ENCODE measurements around the gene TPRA1. TPM values are rescaled to one million over a fixed set of nuclear protein-coding genes. Genes with fewer than 3 reads are reported as not detected.

Gene TPRA1
- total and polyA plus RNA-seq, 9 of the 15 experiments (the other 6 are each of a cell fraction or from before 2014, with no cell fraction given) = 0.66 to 21.5 (median 11.1) TPM

DNA sequence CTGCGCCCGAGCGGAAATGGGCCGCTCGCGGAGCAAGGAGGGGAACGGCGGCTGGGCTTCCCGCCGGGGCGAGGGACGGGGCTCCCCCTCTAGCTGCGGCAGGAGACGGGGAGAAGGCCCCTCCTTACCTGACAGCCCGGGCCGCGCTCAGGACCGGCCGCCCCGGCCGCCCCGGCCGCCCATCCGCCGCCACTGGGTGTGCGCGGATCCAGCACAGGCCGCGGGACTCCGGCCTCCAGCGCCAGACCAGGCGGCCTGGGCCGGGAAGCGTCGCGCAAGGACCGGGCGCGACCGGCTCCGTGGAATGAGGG, 296 bp downstream of the TPRA1 start:
- intact Hi-C loops (cut with micrococcal nuclease) (no loop called here), in situ Hi-C loops (cut with MboI) (no loop called here)
- CTCF ChIA-PET (ENCODE audit: low intra/inter-chr PET ratio) = no interaction called here
- peaks cover 45% of the 10 kb centered on the region for H3K79me2 ChIP-seq (ENCODE audit: control insufficient read depth, insufficient read depth, low read length)
- no peaks in the 10 kb centered on the region for H3K9me3 ChIP-seq (replicated peaks; ENCODE audit: control insufficient read depth, insufficient read depth, low read depth, low read length)
- no peaks in the 10 kb centered on the region for H3K27me3 ChIP-seq (ENCODE audit: control insufficient read depth in 2 of 2, insufficient read depth in 2 of 2, low read length in 2 of 2)
- H3K4me2 ChIP-seq (ENCODE audit: insufficient read depth, low read length) = peak overlapping the region; percentile 81; the same call in 1 of the 2 replicates
- 0% methylated on average over 4 of the region's 41 CpGs for WGBS (ENCODE audit: insufficient coverage, low coverage, missing lambda C conversion rate)
- peak overlapping the region; percentile 77 to 99; a peak in 3 of 4 replicates for H3K9ac ChIP-seq (ENCODE audit: insufficient read depth in 1 of 2, low read depth in 2 of 2, low read length in 2 of 2)
- DNase-seq (ENCODE audit: extremely low read depth in 1 of 4, low spot score in 3 of 4) = peak in 2 of 4 experiments; percentile 47 to 57
- H3K36me3 ChIP-seq (ENCODE audit: control insufficient read depth, insufficient read depth, low read length) = no peaks in the 10 kb centered on the region
- FAIRE-seq = no peak
- H3K4me1 ChIP-seq (replicated peaks in 1 of 2; ENCODE audit: control insufficient read depth in 2 of 2, insufficient read depth in 2 of 2, low read length in 2 of 2) = peaks cover 48 to 64% of the 10 kb centered on the region in 2 experiments; a peak in 4 of 5 replicates
- H3K9me1 ChIP-seq (ENCODE audit: control insufficient read depth, insufficient read depth, low read length) = peaks cover 2% of the 10 kb centered on the region
- H2AFZ ChIP-seq (ENCODE audit: low read depth, low read length) = peak overlapping the region; percentile 74
- H3K4me3 ChIP-seq = peak overlapping the region; percentile 72
- peak overlapping the region; percentile 84 for H3K27ac ChIP-seq (ENCODE audit: extremely low read depth, low read depth, low read length)
- BruUV-seq (replicated peaks) = no TSS peak
- H4K20me1 ChIP-seq (replicated peaks; ENCODE audit: control insufficient read depth, insufficient read depth, low read length) = peaks cover 7% of the 10 kb centered on the region
- ATAC-seq = peak; percentile 77
- POLR2A ChIA-PET = interaction anchor here (0.8 to 1.6 kb wide), 2 partner anchors 14 to 46 kb away, joined by 3 read pairs; no protein-coding TSS in a partner anchor
- no peak for TF ChIP-seq NCOA6 (IDR thresholded peaks at IDR 0.05)
- TF ChIP-seq, protein P1, sequence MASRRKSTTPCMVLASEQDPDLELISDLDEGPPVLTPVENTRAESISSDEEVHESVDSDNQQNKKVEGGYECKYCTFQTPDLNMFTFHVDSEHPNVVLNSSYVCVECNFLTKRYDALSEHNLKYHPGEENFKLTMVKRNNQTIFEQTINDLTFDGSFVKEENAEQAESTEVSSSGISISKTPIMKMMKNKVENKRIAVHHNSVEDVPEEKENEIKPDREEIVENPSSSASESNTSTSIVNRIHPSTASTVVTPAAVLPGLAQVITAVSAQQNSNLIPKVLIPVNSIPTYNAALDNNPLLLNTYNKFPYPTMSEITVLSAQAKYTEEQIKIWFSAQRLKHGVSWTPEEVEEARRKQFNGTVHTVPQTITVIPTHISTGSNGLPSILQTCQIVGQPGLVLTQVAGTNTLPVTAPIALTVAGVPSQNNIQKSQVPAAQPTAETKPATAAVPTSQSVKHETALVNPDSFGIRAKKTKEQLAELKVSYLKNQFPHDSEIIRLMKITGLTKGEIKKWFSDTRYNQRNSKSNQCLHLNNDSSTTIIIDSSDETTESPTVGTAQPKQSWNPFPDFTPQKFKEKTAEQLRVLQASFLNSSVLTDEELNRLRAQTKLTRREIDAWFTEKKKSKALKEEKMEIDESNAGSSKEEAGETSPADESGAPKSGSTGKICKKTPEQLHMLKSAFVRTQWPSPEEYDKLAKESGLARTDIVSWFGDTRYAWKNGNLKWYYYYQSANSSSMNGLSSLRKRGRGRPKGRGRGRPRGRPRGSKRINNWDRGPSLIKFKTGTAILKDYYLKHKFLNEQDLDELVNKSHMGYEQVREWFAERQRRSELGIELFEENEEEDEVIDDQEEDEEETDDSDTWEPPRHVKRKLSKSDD (conservative IDR thresholded peaks at IDR 0.05; ENCODE audit: low read length) = no peak
- TF ChIP-seq, protein P2, sequence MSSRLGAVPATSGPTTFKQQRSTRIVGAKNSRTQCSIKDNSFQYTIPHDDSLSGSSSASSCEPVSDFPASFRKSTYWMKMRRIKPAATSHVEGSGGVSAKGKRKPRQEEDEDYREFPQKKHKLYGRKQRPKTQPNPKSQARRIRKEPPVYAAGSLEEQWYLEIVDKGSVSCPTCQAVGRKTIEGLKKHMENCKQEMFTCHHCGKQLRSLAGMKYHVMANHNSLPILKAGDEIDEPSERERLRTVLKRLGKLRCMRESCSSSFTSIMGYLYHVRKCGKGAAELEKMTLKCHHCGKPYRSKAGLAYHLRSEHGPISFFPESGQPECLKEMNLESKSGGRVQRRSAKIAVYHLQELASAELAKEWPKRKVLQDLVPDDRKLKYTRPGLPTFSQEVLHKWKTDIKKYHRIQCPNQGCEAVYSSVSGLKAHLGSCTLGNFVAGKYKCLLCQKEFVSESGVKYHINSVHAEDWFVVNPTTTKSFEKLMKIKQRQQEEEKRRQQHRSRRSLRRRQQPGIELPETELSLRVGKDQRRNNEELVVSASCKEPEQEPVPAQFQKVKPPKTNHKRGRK (tag; IDR thresholded peaks at IDR 0.05) = no peak
- no peak for TF ChIP-seq ZNF584 (CRISPR knock-in tag; IDR thresholded peaks at IDR 0.05; ENCODE audit: low read depth)
- TF ChIP-seq NEUROD1 (IDR thresholded peaks at IDR 0.05; ENCODE audit: borderline replicate concordance, low read depth, low read length, partially characterized antibody) = no peak
- no peak for TF ChIP-seq ESRRA (IDR thresholded peaks at IDR 0.05; ENCODE audit: borderline replicate concordance, low read depth)
- TF ChIP-seq ZNF282 (CRISPR knock-in tag; IDR thresholded peaks at IDR 0.05) = no peak
- TF ChIP-seq, protein P3, sequence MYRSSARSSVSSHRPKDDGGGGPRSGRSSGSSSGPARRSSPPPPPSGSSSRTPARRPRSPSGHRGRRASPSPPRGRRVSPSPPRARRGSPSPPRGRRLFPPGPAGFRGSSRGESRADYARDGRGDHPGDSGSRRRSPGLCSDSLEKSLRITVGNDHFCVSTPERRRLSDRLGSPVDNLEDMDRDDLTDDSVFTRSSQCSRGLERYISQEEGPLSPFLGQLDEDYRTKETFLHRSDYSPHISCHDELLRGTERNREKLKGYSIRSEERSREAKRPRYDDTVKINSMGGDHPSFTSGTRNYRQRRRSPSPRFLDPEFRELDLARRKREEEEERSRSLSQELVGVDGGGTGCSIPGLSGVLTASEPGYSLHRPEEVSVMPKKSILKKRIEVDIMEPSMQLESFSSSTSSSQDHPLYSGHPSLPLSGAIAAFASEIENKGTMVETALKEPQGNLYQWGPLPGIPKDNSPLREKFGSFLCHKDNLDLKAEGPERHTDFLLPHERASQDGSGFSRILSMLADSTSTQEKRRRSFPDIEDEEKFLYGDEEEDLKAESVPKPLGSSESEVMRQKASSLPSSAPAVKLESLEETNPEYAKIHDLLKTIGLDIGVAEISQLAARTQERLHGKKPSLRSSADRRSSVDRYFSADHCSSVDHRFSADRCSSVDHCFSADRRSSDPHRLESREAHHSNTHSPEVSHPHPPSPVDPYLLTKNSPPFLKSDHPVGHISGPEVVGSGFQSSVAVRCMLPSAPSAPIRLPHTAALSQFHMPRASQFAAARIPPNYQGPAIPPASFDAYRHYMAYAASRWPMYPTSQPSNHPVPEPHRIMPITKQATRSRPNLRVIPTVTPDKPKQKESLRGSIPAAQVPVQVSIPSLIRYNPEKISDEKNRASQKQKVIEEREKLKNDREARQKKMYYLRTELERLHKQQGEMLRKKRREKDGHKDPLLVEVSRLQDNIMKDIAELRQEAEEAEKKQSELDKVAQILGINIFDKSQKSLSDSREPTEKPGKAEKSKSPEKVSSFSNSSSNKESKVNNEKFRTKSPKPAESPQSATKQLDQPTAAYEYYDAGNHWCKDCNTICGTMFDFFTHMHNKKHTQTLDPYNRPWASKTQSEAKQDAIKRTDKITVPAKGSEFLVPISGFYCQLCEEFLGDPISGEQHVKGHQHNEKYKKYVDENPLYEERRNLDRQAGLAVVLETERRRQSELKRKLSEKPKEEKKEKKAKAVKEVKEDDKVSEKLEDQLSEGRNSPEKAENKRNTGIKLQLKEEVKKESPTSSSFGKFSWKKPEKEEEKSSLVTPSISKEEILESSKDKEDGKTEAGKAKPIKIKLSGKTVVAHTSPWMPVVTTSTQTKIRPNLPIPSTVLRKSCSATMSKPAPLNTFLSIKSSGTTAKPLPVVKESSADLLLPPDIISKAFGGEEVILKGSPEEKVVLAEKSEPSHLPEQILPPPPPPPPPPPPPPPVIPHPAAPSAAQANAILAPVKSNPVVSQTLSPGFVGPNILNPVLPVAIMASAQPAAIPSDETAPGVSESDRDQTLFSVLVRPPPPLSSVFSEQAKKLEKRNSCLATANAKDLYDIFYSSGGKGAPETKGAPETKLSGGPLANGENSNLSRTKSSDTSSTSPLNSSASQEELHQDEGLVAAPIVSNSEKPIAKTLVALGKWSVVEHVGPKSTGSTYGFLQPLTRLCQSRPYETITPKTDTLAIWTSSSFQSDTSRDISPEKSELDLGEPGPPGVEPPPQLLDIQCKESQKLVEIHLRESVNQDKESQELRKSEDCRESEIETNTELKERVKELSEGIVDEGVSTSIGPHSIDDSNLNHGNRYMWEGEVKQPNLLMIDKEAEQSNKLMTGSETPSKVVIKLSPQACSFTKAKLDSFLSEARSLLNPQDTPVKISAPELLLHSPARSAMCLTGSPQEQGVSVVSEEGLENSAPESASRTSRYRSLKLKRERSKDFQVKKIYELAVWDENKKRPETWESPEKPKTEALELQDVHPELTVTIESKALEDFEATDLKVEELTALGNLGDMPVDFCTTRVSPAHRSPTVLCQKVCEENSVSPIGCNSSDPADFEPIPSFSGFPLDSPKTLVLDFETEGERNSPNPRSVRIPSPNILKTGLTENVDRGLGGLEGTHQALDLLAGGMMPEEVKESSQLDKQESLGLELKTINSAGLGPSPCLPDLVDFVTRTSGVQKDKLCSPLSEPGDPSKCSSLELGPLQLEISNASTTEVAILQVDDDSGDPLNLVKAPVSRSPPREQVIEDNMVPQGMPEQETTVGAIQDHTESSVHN (IDR thresholded peaks at IDR 0.05; ENCODE audit: borderline replicate concordance in 1 of 2, low read depth in 1 of 2) = no peak
- no peak for TF ChIP-seq ZNF444 (CRISPR knock-in tag; IDR thresholded peaks at IDR 0.05)
- no peak for TF ChIP-seq HNRNPH1 (optimal IDR thresholded peaks at IDR 0.05; ENCODE audit: low read depth, low read length)
